ENCODE measurements around the gene RALB.

RALB gene

GRCh38 chr2:120301284-120301683 is 48.6 kb downstream of the RALB start:
- no peak for TF ChIP-seq CTCF (IDR thresholded peaks at IDR 0.05; ENCODE audit: insufficient read depth, low read depth, low read length, missing control alignments)
- H3K4me3 ChIP-seq (ENCODE audit: low read length), result no peak overlapping the region
- DNase-seq (ENCODE audit: low read depth), result no peak

GRCh38 chr2:120302301-120302700 is 49.6 kb downstream of the RALB start:
- TF ChIP-seq CTCF (IDR thresholded peaks at IDR 0.05; ENCODE audit: insufficient read depth, low read depth, low read length, missing control alignments), result no peak
- no peak overlapping the region for H3K4me3 ChIP-seq (ENCODE audit: low read length)
- DNase-seq (ENCODE audit: low read depth), result no peak

- no peak for TF ChIP-seq CTCF (IDR thresholded peaks at IDR 0.05; ENCODE audit: insufficient read depth, low read depth, low read length, missing control alignments)
- H3K4me3 ChIP-seq (ENCODE audit: low read length), result no peak overlapping the region
- no peak for DNase-seq (ENCODE audit: low read depth)
These were observed 50.5 kb downstream of the RALB start for GRCh38 chr2:120303177-120303576.

- no peak for DNase-seq (ENCODE audit: low read depth)
- no peak overlapping the region for H3K4me3 ChIP-seq (ENCODE audit: low read length)
- TF ChIP-seq CTCF (IDR thresholded peaks at IDR 0.05; ENCODE audit: insufficient read depth, low read depth, low read length, missing control alignments), result no peak
These were observed 52.6 kb downstream of the RALB start for GRCh38 chr2:120305296-120305695.

GRCh38 chr2:120305937-120306490 is 53.4 kb downstream of the RALB start:
- no peak for TF ChIP-seq CTCF (IDR thresholded peaks at IDR 0.05; ENCODE audit: insufficient read depth, low read depth, low read length, missing control alignments)
- H3K4me3 ChIP-seq (ENCODE audit: low read length), result no peak overlapping the region
- DNase-seq (ENCODE audit: low read depth), result no peak

- no peak for DNase-seq (ENCODE audit: low read depth)
- no peak for TF ChIP-seq CTCF (IDR thresholded peaks at IDR 0.05; ENCODE audit: insufficient read depth, low read depth, low read length, missing control alignments)
These were observed 54.8 kb downstream of the RALB start for GRCh38 chr2:120307482-120307881.

More at GRCh38 chr2:120307482-120307881, 54.8 kb downstream of the RALB start:
- no peak overlapping the region for H3K4me3 ChIP-seq (ENCODE audit: low read length)

Data from epithelial cell of esophagus (primary cell).